HG02571 (cell line): Measurements from ENCODE around the gene SLC2A1.

Experiments used
- ATAC-seq: cut with Tn5 transposase; IDR thresholded peaks from one replicate; pipeline ENCODE4 v1.9.1; 2021; ENCODE audit warnings: mild to moderate bottlenecking, moderate library complexity; ENCODE audit not compliant: unreplicated experiment

Gene SLC2A1

DNA sequence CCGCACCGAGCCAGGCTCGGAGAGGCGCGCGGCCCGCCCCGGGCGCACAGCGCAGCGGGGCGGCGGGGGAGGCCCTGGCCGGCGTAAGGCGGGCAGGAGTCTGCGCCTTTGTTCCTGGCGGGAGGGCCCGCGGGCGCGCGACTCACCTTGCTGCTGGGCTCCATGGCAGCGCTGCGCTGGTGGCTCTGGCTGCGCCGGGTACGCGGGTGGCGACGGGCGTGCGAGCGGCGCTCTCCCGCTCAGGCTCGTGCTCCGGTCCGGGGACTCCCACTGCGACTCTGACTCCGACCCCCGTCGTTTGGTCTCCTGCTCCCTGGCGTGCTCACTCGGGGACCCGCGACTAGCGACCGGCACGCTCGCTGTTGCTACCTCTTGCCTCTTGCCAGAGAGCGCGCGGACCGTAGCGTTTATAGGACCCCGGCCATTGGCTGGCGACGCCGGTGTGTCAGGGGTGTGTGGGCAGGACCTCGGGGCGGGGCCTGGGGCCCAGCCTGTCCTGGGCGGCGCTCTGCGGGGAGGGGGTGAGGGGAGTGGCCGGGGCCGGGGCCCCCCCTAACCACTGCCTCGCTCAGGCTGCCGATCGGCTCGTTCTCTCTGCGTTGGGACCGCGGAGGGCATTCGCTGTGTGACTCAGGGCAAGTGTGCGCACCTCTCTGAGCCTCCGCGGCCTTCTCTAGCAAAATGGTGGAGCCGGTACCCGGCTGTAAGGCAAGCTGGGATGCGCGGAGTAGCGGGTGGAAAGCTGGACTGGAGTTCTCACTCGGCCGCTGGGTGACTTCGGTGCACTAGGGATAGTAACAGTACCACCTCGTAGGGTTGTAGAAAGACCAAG is at the start of gene SLC2A1:
TSS of gene SLC2A1 (minus strand) at position 381 of the 832 bp plus-strand sequence. CDS start at position 164, 217 bp downstream.
- ATAC-seq, result peak; percentile 75

GRCh38 chr1:43007377-43008114 is 48.9 kb upstream of the SLC2A1 start:
- no peak for ATAC-seq

DNA sequence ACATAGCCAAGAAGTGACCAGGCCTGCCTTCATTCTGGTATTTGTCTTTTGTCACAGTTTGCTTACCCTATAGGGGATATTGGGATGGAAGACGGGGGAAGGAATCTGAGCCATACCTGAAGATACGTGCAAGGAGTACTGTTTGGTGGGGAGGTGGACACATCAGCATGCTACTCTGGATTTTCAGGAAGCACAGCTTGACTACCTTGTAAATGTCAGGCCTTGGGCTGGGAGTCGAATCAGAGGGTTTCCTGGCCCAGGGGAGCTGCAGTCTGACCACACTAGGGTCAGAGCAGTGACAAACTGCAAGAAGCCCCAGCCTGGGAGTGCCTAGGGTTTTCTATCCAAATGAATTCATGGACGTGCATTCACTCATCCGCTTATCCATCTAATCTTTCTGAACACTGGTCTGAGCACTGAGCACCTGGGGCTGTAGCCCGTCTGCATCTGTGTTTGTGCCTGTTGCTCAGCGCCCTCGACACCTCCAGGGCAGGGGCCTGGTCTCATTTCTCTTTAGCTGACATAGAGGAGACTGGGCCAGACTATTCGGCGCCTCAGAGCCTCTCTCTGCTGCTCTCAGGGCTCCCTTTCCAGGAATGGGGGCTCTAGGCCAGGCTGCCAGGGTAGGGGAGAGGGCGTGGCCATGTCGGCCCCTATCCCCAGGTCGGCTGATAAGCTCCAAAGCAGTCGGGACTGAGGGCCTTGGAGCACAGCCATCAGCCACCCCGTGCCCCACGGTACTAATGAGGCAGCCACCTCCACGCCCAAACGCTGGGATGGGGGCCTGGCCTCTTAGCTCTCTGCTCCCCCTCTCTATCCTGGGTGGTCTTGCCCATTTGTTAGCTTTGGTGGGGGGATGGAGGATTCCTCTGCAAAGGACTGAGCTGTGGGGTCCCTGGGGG is 47.0 kb upstream of the SLC2A1 start:
- ATAC-seq, result no peak

DNA sequence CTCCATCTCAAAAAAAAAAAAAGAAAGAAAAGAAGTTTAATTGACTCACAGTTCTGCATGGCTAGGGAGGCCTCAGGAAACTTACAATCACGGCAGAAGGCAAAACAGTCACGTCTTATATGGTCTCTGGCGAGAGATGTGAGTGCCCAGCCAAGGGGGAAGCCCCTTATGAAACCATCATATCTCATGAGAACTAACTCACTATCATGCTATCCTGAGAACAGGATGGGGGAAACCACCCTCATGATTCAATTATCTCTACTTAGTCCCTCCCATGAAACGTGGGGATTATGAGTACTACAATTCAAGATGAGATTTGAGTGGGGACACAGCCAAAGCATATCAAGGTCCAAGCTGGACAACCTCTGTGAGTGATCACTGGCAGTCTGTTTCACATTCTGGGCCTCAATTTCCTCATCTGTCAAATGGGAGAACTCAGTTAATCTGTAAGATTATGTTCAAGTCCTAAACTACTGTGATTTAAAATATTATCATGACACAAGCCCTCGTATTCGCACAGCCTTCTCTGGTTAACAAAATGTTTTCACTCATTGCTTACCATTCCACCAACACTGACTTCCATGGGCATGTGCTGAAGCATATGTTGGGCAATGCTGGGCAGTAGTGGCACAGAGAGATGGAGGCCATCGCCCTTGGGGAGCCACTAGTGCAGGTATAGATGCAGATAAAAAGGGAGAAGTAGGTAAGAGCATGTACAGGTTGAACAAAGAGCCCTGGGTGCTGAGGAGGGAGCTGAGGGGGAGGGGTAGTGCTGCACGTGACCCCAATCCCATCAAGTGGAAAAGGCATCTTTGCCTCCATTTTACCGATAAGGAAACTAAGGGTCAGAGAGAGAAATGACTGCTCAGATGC is 46.2 kb upstream of the SLC2A1 start:
- no peak for ATAC-seq

DNA sequence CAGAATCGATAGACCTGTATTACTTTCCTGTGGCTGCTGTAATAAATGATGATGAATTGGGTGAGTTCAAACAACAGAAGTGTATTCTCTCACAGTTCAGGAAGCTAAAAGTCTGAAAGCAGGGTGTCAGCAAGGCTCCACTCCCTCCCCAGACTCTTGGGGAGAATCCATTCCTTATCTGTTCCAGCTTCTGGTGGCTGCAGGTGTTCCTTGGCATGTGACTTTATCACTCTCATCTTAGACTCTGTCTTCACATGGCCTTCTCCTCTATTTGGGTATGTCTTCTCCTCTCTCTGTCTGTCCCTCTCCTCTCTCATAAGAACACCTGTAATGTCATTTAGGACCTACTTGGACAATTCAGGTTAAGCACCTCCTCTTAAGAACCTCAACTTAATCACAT is 44.1 kb upstream of the SLC2A1 start:
- no peak for ATAC-seq

DNA sequence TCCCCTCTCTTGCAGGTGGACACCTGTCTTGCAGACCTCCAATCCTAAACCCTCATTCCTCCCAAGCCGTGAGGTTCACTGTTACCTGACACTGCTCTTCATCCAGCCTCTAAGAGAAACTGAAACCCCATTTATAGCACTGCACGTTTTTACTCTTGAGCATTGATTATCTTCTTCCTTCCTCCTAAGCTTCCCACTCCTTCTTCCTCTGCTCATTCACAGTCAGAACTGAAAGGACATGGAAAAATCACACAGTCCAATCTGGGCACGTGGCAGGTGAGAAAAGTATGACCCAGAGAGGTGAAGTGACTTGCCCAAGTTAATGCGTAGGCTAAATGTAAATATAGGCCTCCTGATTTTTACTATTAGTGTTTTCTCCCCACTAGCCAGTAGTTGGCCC is 43.4 kb upstream of the SLC2A1 start:
- no peak for ATAC-seq

GRCh38 chr1:43001434-43001833 is 42.8 kb upstream of the SLC2A1 start:
- no peak for ATAC-seq

GRCh38 chr1:43000271-43000670 is 41.6 kb upstream of the SLC2A1 start:
- no peak for ATAC-seq

DNA sequence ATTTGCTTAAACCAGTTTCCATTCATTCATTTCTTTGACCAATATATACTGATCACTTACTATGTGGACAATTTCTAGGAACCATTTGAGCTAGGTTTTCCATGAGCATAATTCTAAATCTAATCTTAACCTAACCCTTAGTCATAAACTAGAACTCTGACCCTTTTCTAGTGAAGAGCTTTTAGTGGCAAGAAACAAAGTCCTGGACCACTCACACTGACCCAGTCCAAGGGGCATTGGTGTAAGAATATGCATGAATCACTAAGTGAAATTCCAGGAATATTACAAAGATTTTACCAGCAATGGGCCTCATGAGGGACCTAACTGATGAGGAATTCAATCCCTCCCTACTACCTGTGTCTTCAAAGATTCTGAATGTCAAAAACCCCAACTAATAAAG is 40.6 kb upstream of the SLC2A1 start:
- no peak for ATAC-seq

- ATAC-seq, result no peak
These were observed 39.7 kb upstream of the SLC2A1 start for GRCh38 chr1:42998386-42998785.

GRCh38 chr1:42996384-42996970 is 37.8 kb upstream of the SLC2A1 start:
- no peak for ATAC-seq

GRCh38 chr1:42993502-42994136 is 35.0 kb upstream of the SLC2A1 start:
- no peak for ATAC-seq

DNA sequence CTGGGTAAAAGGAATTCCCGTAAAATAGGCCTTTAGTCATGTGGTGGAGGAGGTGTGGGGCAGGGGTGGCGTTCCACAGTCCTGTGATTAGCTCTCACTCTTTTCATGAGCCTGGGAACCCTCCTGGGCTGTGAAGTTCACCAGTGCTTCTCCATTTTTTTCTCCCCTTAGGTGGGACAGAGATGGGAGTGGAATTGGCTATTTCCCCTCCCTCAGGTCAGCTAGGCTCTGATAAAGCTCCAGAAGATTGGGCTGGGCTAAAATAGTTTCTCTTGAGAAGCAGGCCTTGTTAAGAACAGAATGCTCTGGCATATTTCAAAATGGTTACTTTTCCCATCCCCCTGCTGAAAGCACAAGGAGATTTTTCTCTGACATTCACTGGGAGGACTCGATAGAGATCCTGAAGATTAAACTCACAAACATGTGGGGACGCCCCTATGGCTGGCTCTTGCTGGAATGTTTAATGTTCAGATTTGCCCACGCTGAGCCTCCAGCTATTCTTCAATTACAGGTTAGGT is 33.4 kb upstream of the SLC2A1 start:
- ATAC-seq, result no peak

- no peak for ATAC-seq
These were observed 32.2 kb upstream of the SLC2A1 start for GRCh38 chr1:42990757-42991346.

- ATAC-seq, result no peak
These were observed 25.0 kb upstream of the SLC2A1 start for GRCh38 chr1:42983693-42984092.

- ATAC-seq, result no peak
These were observed 24.6 kb upstream of the SLC2A1 start for GRCh38 chr1:42983253-42983652.

DNA sequence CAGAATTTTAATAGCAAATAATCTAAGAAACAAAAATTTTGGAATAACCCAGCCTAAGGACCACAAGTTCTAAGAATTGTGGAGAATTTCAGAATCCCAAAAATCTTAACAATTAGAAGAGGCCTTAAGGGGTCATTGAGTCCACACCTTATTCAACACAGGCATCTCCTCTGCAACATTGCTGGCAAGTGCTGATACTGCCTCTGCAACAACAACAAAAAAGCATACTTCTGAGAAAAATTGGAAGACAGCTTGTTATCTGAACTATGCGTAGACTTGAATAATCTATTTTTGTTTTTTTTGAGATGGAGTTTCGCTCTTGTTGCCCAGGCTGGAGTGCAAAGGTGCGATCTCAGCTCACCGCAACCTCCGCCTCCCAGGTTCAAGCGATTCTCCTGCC is 24.0 kb upstream of the SLC2A1 start:
- ATAC-seq, result no peak

DNA sequence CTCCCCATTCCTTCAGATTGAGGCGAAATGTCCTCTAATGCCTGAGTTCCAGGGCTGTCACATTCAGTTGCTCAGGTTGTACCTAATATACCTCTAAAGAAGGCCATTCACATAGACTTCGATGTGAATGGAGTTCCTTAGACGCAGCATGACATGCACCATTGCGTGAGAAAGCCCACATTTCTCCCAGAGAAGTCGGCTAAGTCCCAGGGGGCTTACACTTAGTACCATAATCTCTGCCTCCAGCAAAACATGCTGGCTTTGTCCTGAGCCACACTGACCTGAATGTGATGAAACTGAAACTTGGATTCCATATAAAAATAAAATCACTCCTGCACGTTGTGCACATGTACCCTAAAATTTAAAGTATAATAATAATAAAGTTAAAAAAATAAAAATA is 23.2 kb upstream of the SLC2A1 start:
- no peak for ATAC-seq
